ENCODE results near the gene BRAT1. TPM values are rescaled to one million over a fixed set of nuclear protein-coding genes. Genes with fewer than 3 reads are reported as not detected.

The BRAT1 gene
- total and polyA plus RNA-seq, 7 experiments from 2014 or later = 23.4 to 58.9 (median 37.0) TPM

GRCh38 chr7:2521952-2522591 is 33.3 kb downstream of the BRAT1 start:
- Histone ChIP-seq H3K9me3 (ENCODE audit: control insufficient read depth in 2 of 3, low read length in 3 of 3) (no peaks in the 10 kb centered on the region), H3K27me3 (ENCODE audit: control insufficient read depth in 2 of 2, insufficient read depth in 2 of 2, low read length in 2 of 2) (no peaks in the 10 kb centered on the region), H3K36me3 (ENCODE audit: control insufficient read depth in 2 of 3, insufficient read depth in 3 of 3, low read length in 3 of 3) (peaks cover 0 to 37% (median 19%) of the 10 kb centered on the region in 3 experiments), H3K4me1 (ENCODE audit: control insufficient read depth in 2 of 2, insufficient read depth in 2 of 2, low read length in 2 of 2) (peaks cover 22 to 48% of the 10 kb centered on the region in 2 donors), H3K27ac (ENCODE audit: low read depth, low read length) (peak overlapping the region; percentile 78), H3K4me3 (ENCODE audit: low read length) (peak overlapping the region; percentile 94)
- POLR2A ChIA-PET = interaction anchor here (0.7 to 15.7 kb wide), 9 partner anchors 8 to 192 kb away, joined by 3 to 401 read pairs (median 5); no protein-coding TSS in a partner anchor
- Mint-ChIP-seq H3K9me3 (peaks cover 0 to 2% (median 0%) of the 10 kb centered on the region in 11 donors), H3K27ac (peak overlapping the region; percentile 82 to 94 (median 86)), H3K4me1 (peaks cover 20 to 51% (median 33%) of the 10 kb centered on the region in 7 donors), H3K27me3 (peaks cover 0 to 9% (median 0%) of the 10 kb centered on the region in 5 donors), H3K4me3 (peak overlapping the region; percentile 86 to 99 (median 96)), H3K36me3 (peaks cover 0 to 27% (median 4%) of the 10 kb centered on the region in 5 donors)
- peak in 3 of 9 donors; percentile 50 to 75 (median 64) for DNase-seq
- peak; percentile 60 for ATAC-seq
- CTCF ChIA-PET = interaction anchor here (0.6 to 1.2 kb wide), 3 partner anchors 12 to 44 kb away, joined by 3 to 4 read pairs (median 3); no protein-coding TSS in a partner anchor
- intact Hi-C loops (cut with micrococcal nuclease) = loop anchor here in 1 of 2 donors (1.0 to 5.0 kb wide), 5 partner anchors 8 to 115 kb away; partner anchors contain the start of genes BRAT1 and GRIFIN

- peak overlapping the region; percentile 78 for H3K27ac ChIP-seq (ENCODE audit: low read depth, low read length)
- H3K4me3 ChIP-seq (ENCODE audit: low read length) = peak overlapping the region; percentile 94
- peaks cover 20 to 44% (median 30%) of the 10 kb centered on the region in 7 donors for H3K4me1 Mint-ChIP-seq
- H3K4me3 Mint-ChIP-seq = peak overlapping the region; percentile 86 to 99 (median 96)
- peaks cover 20 to 41% of the 10 kb centered on the region in 2 donors for H3K4me1 ChIP-seq (ENCODE audit: control insufficient read depth in 2 of 2, insufficient read depth in 2 of 2, low read length in 2 of 2)
- peaks cover 0 to 25% (median 4%) of the 10 kb centered on the region in 5 donors for H3K36me3 Mint-ChIP-seq
- H3K27ac Mint-ChIP-seq = peak overlapping the region; percentile 82 to 94 (median 86)
- peaks cover 0 to 2% (median 0%) of the 10 kb centered on the region in 11 donors for H3K9me3 Mint-ChIP-seq
- intact Hi-C loops (cut with micrococcal nuclease) = loop anchor here in 1 of 2 donors (5.0 kb wide), 2 partner anchors 44 to 114 kb away; partner anchors contain the start of gene GRIFIN
- ChIA-PET CTCF (interaction anchor here (0.6 to 1.1 kb wide), 3 partner anchors 10 to 43 kb away, joined by 3 read pairs; no protein-coding TSS in a partner anchor), POLR2A (interaction anchor here (0.6 to 15.7 kb wide), 9 partner anchors 8 to 116 kb away, joined by 3 to 401 read pairs (median 8); no protein-coding TSS in a partner anchor)
- peaks cover 0 to 29% (median 12%) of the 10 kb centered on the region in 3 experiments for H3K36me3 ChIP-seq (ENCODE audit: control insufficient read depth in 2 of 3, insufficient read depth in 3 of 3, low read length in 3 of 3)
- H3K27me3 ChIP-seq (ENCODE audit: control insufficient read depth in 2 of 2, insufficient read depth in 2 of 2, low read length in 2 of 2) = no peaks in the 10 kb centered on the region
- ATAC-seq (no peak), DNase-seq (no peak)
- peaks cover 0 to 11% (median 0%) of the 10 kb centered on the region in 5 donors for H3K27me3 Mint-ChIP-seq
- no peaks in the 10 kb centered on the region for H3K9me3 ChIP-seq (ENCODE audit: control insufficient read depth in 2 of 3, low read length in 3 of 3)
Measured at GRCh38 chr7:2521341-2521745, 34.0 kb downstream of the BRAT1 start.

- intact Hi-C loops (cut with micrococcal nuclease) = loop anchor here in 1 of 2 donors (5.0 kb wide), 2 partner anchors 44 to 114 kb away; partner anchors contain the start of gene GRIFIN
- ChIA-PET CTCF (interaction anchor here (0.7 to 1.1 kb wide), 3 partner anchors 9 to 43 kb away, joined by 3 read pairs; no protein-coding TSS in a partner anchor), POLR2A (interaction anchor here (0.6 to 15.7 kb wide), 10 partner anchors 9 to 116 kb away, joined by 3 to 401 read pairs (median 4); no protein-coding TSS in a partner anchor)
- no peaks in the 10 kb centered on the region for H3K9me3 ChIP-seq (ENCODE audit: control insufficient read depth in 2 of 3, low read length in 3 of 3)
- H3K4me1 Mint-ChIP-seq = peaks cover 17 to 39% (median 30%) of the 10 kb centered on the region in 7 donors
- ATAC-seq = no peak
- H3K27ac ChIP-seq (ENCODE audit: low read depth, low read length) = peak overlapping the region; percentile 78
- peaks cover 0 to 11% (median 0%) of the 10 kb centered on the region in 5 donors for H3K27me3 Mint-ChIP-seq
- H3K4me1 ChIP-seq (ENCODE audit: control insufficient read depth in 2 of 2, insufficient read depth in 2 of 2, low read length in 2 of 2) = peaks cover 20 to 36% of the 10 kb centered on the region in 2 donors
- H3K36me3 ChIP-seq (ENCODE audit: control insufficient read depth in 2 of 3, insufficient read depth in 3 of 3, low read length in 3 of 3) = peaks cover 0 to 24% (median 7%) of the 10 kb centered on the region in 3 experiments
- H3K4me3 ChIP-seq (ENCODE audit: low read length) = peak overlapping the region; percentile 94
- no peak for DNase-seq
- H3K27me3 ChIP-seq (ENCODE audit: control insufficient read depth in 2 of 2, insufficient read depth in 2 of 2, low read length in 2 of 2) = no peaks in the 10 kb centered on the region
- H3K4me3 Mint-ChIP-seq = peak overlapping the region; percentile 94 to 99 (median 96)
- peaks cover 0 to 2% (median 0%) of the 10 kb centered on the region in 11 donors for H3K9me3 Mint-ChIP-seq
- peak overlapping the region; percentile 80 to 92 (median 88) for H3K27ac Mint-ChIP-seq
- peaks cover 0 to 23% (median 4%) of the 10 kb centered on the region in 5 donors for H3K36me3 Mint-ChIP-seq
Measured at GRCh38 chr7:2520761-2521290, 34.5 kb downstream of the BRAT1 start.

- peaks cover 0 to 2% (median 0%) of the 10 kb centered on the region in 11 donors for H3K9me3 Mint-ChIP-seq
- H3K27ac ChIP-seq (ENCODE audit: low read depth, low read length) = peak overlapping the region; percentile 78
- H3K27me3 Mint-ChIP-seq = peaks cover 0 to 11% (median 0%) of the 10 kb centered on the region in 5 donors
- POLR2A ChIA-PET = interaction anchor here (0.8 to 15.7 kb wide), 10 partner anchors 9 to 115 kb away, joined by 3 to 401 read pairs (median 4); no protein-coding TSS in a partner anchor
- CTCF ChIA-PET = interaction anchor here (0.7 to 1.0 kb wide), 2 partner anchors 9 to 43 kb away, joined by 3 read pairs; no protein-coding TSS in a partner anchor
- peaks cover 0 to 18% (median 3%) of the 10 kb centered on the region in 3 experiments for H3K36me3 ChIP-seq (ENCODE audit: control insufficient read depth in 2 of 3, insufficient read depth in 3 of 3, low read length in 3 of 3)
- no peak for DNase-seq
- no peak for ATAC-seq
- peaks cover 20 to 30% of the 10 kb centered on the region in 2 donors for H3K4me1 ChIP-seq (ENCODE audit: control insufficient read depth in 2 of 2, insufficient read depth in 2 of 2, low read length in 2 of 2)
- intact Hi-C loops (cut with micrococcal nuclease) = loop anchor here in 1 of 2 donors (5.0 kb wide), 2 partner anchors 43 to 113 kb away; partner anchors contain the start of gene GRIFIN
- H3K4me3 Mint-ChIP-seq = peak overlapping the region; percentile 94 to 99 (median 96)
- H3K36me3 Mint-ChIP-seq = peaks cover 0 to 21% (median 4%) of the 10 kb centered on the region in 5 donors
- no peaks in the 10 kb centered on the region for H3K27me3 ChIP-seq (ENCODE audit: control insufficient read depth in 2 of 2, insufficient read depth in 2 of 2, low read length in 2 of 2)
- H3K9me3 ChIP-seq (ENCODE audit: control insufficient read depth in 2 of 3, low read length in 3 of 3) = no peaks in the 10 kb centered on the region
- peak overlapping the region; percentile 94 for H3K4me3 ChIP-seq (ENCODE audit: low read length)
- peaks cover 14 to 35% (median 30%) of the 10 kb centered on the region in 7 donors for H3K4me1 Mint-ChIP-seq
- peak overlapping the region; percentile 80 to 92 (median 88) for H3K27ac Mint-ChIP-seq
Measured at GRCh38 chr7:2520131-2520760, 35.1 kb downstream of the BRAT1 start.

- POLR2A ChIA-PET = interaction anchor here (0.8 to 15.7 kb wide), 5 partner anchors 9 to 40 kb away, joined by 3 to 401 read pairs (median 9); no protein-coding TSS in a partner anchor
- CTCF ChIA-PET = no interaction called here
- H3K4me1 Mint-ChIP-seq = peaks cover 14 to 33% (median 30%) of the 10 kb centered on the region in 7 donors
Measured at GRCh38 chr7:2519119-2519930, 36.0 kb downstream of the BRAT1 start, which contains the start of gene LFNG. LFNG (plus strand) TSS chr7:2519774; CDS start chr7:2519862, 88 bp downstream.

More at GRCh38 chr7:2519119-2519930, 36.0 kb downstream of the BRAT1 start, which contains the start of gene LFNG:
- peaks cover 0 to 9% (median 3%) of the 10 kb centered on the region in 3 experiments for H3K36me3 ChIP-seq (ENCODE audit: control insufficient read depth in 2 of 3, insufficient read depth in 3 of 3, low read length in 3 of 3)
- no peaks in the 10 kb centered on the region for H3K27me3 ChIP-seq (ENCODE audit: control insufficient read depth in 2 of 2, insufficient read depth in 2 of 2, low read length in 2 of 2)
- H3K4me1 ChIP-seq (ENCODE audit: control insufficient read depth in 2 of 2, insufficient read depth in 2 of 2, low read length in 2 of 2) = peaks cover 20 to 25% of the 10 kb centered on the region in 2 donors
- H3K9me3 Mint-ChIP-seq = peaks cover 0 to 2% (median 0%) of the 10 kb centered on the region in 11 donors
- peaks cover 0 to 11% (median 0%) of the 10 kb centered on the region in 5 donors for H3K27me3 Mint-ChIP-seq
- ATAC-seq (peak; percentile 89), DNase-seq (peak; percentile 64 to 93 (median 77))
- no peaks in the 10 kb centered on the region for H3K9me3 ChIP-seq (ENCODE audit: control insufficient read depth in 2 of 3, low read length in 3 of 3)
- peaks cover 0 to 21% (median 4%) of the 10 kb centered on the region in 5 donors for H3K36me3 Mint-ChIP-seq
- H3K4me3 ChIP-seq (ENCODE audit: low read length) = peak within 1 kb of the TSS; percentile 94
- intact Hi-C loops (cut with micrococcal nuclease) = loop anchor here (1.0 to 2.0 kb wide), 7 partner anchors 8 to 205 kb away; partner anchors contain the start of genes BRAT1 (in 1 of the 2), SNX8 (in 1 of the 2) and TTYH3 (in 1 of the 2)
- H3K27ac ChIP-seq (ENCODE audit: low read depth, low read length) = peak within 1 kb of the TSS; percentile 78
- peak within 1 kb of the TSS; percentile 80 to 92 (median 88) for H3K27ac Mint-ChIP-seq
- H3K4me3 Mint-ChIP-seq = peak within 1 kb of the TSS; percentile 94 to 99 (median 96)

All from naive thymus-derived CD4-positive, alpha-beta T cell (primary cell).